Body of pancreas (tissue), 4 donors: ENCODE data around the gene ADAM33. TPM values are rescaled to one million over a fixed set of nuclear protein-coding genes. Genes with fewer than 3 reads are reported as not detected.
A peak's percentile ranks its signal among the peaks of the same experiment; 100 is the strongest.

Experiments used
- ATAC-seq: fragments of 150-250 bp; one replicate; pipeline ENCODE4 v1.9.1; 2016
- DNase-seq, 4 donors: peaks; one replicate each; pipeline ENCODE4 v3.0.0-alpha.2; 2019
- H3K27ac ChIP-seq, 4 donors: fragments of 200-600 bp; sonication (generic); 1 replicate in 3 of 4; 2 replicates in 1 of 4; pipeline versions ENCODE4 v1.5.1 to v1.6.1; 2016 to 2019; ENCODE audit warnings: mild to moderate bottlenecking in 1 of 4, mixed read lengths in 1 of 4, moderate library complexity in 1 of 4
- H3K27me3 ChIP-seq, 2 donors: fragments of 200-600 bp; sonication (generic); one replicate each; pipeline ENCODE4 v1.6.0; 2016; ENCODE audit warnings: mild to moderate bottlenecking in 1 of 2
- H3K36me3 ChIP-seq, 2 donors: fragments of 200-600 bp; sonication (generic); replicated peaks in 1 of 2; 2 replicates each; pipeline ENCODE4 v1.5.1; 2016; ENCODE audit warnings: low read depth in 2 of 2; ENCODE audit not compliant: insufficient read depth in 1 of 2
- H3K4me1 ChIP-seq: fragments of 200-600 bp; sonication (generic); one replicate; pipeline ENCODE4 v1.6.0; 2016
- H3K4me3 ChIP-seq, 2 donors: fragments of 200-600 bp; sonication (generic); 1 replicate in 1 of 2; 2 replicates in 1 of 2; pipeline ENCODE4 v1.5.1; 2016 to 2019
- H3K9me3 ChIP-seq, 3 donors: fragments of 200-600 bp; sonication (generic); 1 replicate in 2 of 3; 2 replicates in 1 of 3; pipeline ENCODE4 v1.5.1; 2016
- CTCF ChIP-seq, 7 experiments: fragments of 450-650 bp in 4 of 7; fragments of 200-600 bp in 3 of 7; sonication (generic) in 3 of 7; IDR thresholded peaks; one replicate each; pipeline ENCODE4 v1.5.1; 2016 to 2019; ENCODE audit warnings: antibody characterized with exemption in 7 of 7
- POLR2A ChIP-seq, 3 donors: fragments of 450-650 bp; IDR thresholded peaks; one replicate each; pipeline ENCODE4 v1.6.1; 2016; ENCODE audit warnings: antibody characterized with exemption in 3 of 3, mild to moderate bottlenecking in 2 of 3
- WGBS, 2 donors: methylation state at CpG; one replicate each; pipeline ENCODE4 v1.1.5; 2017; 5-methylcytosine and 5-hydroxymethylcytosine counted together
- intact Hi-C: fragments of 100-400 bp; cut with DNase I; formaldehyde crosslinking; loops from one replicate; pipeline ENCODE4 v1.15.1; 2023
- total RNA-seq, 2 donors: library from RNA; depleted of rRNA; stranded (reverse); fragments of >200 nt; gene quantifications; one replicate each; pipeline ENCODE4 v1.1.0, GENCODE V29; 2016

ADAM33 gene
- total RNA-seq, 2 donors from 2014 or later: 11.2 to 29.0 TPM

GRCh38 chr20:3691306-3691705 is 9.5 kb upstream of the ADAM33 start:
- TF ChIP-seq POLR2A (IDR thresholded peaks at IDR 0.05): no peak
- no peak for TF ChIP-seq CTCF (IDR thresholded peaks at IDR 0.05)
- ATAC-seq (no peak), DNase-seq (no peak)
- intact Hi-C loops: no loop called here
- Histone ChIP-seq H3K4me1 (no peaks in the 10 kb centered on the region), H3K4me3 (no peak overlapping the region), H3K27ac (no peak overlapping the region), H3K9me3 (no peaks in the 10 kb centered on the region), H3K36me3 (no peaks in the 10 kb centered on the region), H3K27me3 (no peaks in the 10 kb centered on the region)
- 87 to 89% methylated on average over 9 to 16 of the region's 16 CpGs for WGBS, 2 donors

- 89 to 96% methylated on average over 3 of the region's 3 CpGs for WGBS, 2 donors
- no peak for TF ChIP-seq POLR2A (IDR thresholded peaks at IDR 0.05)
- DNase-seq (no peak), ATAC-seq (no peak)
- intact Hi-C loops: no loop called here
- H3K36me3 ChIP-seq: no peaks in the 10 kb centered on the region
- H3K4me1 ChIP-seq: no peaks in the 10 kb centered on the region
- H3K4me3 ChIP-seq: no peak overlapping the region
- no peaks in the 10 kb centered on the region for H3K9me3 ChIP-seq
- no peaks in the 10 kb centered on the region for H3K27me3 ChIP-seq
- no peak overlapping the region for H3K27ac ChIP-seq
These were observed 8.6 kb upstream of the ADAM33 start for GRCh38 chr20:3690413-3690812.

- Histone ChIP-seq H3K4me3 (no peak overlapping the region), H3K9me3 (no peaks in the 10 kb centered on the region), H3K27me3 (no peaks in the 10 kb centered on the region), H3K27ac (no peak overlapping the region), H3K4me1 (no peaks in the 10 kb centered on the region), H3K36me3 (no peaks in the 10 kb centered on the region)
- WGBS, 2 donors: 82 to 92% methylated on average over 2 to 9 of the region's 11 CpGs
- intact Hi-C loops: no loop called here
- TF ChIP-seq CTCF (IDR thresholded peaks at IDR 0.05) (no peak), POLR2A (IDR thresholded peaks at IDR 0.05) (no peak)
- ATAC-seq (no peak), DNase-seq (no peak)
These were observed 8.2 kb upstream of the ADAM33 start for GRCh38 chr20:3689978-3690377.

GRCh38 chr20:3687655-3688054 is 5.8 kb upstream of the ADAM33 start:
- Histone ChIP-seq H3K27me3 (no peaks in the 10 kb centered on the region), H3K9me3 (no peaks in the 10 kb centered on the region), H3K4me1 (no peaks in the 10 kb centered on the region), H3K36me3 (no peaks in the 10 kb centered on the region), H3K27ac (no peak overlapping the region), H3K4me3 (no peak overlapping the region)
- ATAC-seq (peak; percentile 47), DNase-seq (no peak)
- no peak for TF ChIP-seq CTCF (IDR thresholded peaks at IDR 0.05)
- no peak for TF ChIP-seq POLR2A (IDR thresholded peaks at IDR 0.05)
- WGBS, 2 donors: 57 to 64% methylated on average over 2 of the region's 2 CpGs
- intact Hi-C loops: no loop called here

- H3K36me3 ChIP-seq: no peaks in the 10 kb centered on the region
- peak; percentile 59 for ATAC-seq
- TF ChIP-seq CTCF (IDR thresholded peaks at IDR 0.05) (no peak), POLR2A (IDR thresholded peaks at IDR 0.05) (no peak)
- no peak overlapping the region for H3K4me3 ChIP-seq
- peaks cover 0 to 5% of the 10 kb centered on the region in 2 donors for H3K27me3 ChIP-seq
- no peaks in the 10 kb centered on the region for H3K9me3 ChIP-seq
- peak; percentile 30 to 67 (median 55) for DNase-seq
- intact Hi-C loops: no loop called here
- peak overlapping the region in 1 of 4 donors; percentile 5 for H3K27ac ChIP-seq
- 44 to 49% methylated on average over 9 of the region's 9 CpGs for WGBS, 2 donors
- H3K4me1 ChIP-seq: no peaks in the 10 kb centered on the region
These were observed 5.1 kb upstream of the ADAM33 start for GRCh38 chr20:3686867-3687321.
